HepG2 (cell line): Measurements from ENCODE around the gene ZDHHC16. TPM values are rescaled to one million over a fixed set of nuclear protein-coding genes. Genes with fewer than 3 reads are reported as not detected.

ENCODE experiments used
- ATRX ChIP-seq: sonication (generic); formaldehyde crosslinking; IDR thresholded peaks from 2 replicates; pipeline ENCODE4 v1.4.0; 2020; ENCODE audit warnings: missing genetic modification reagents, borderline replicate concordance
- DPF2 ChIP-seq: sonication (generic); formaldehyde crosslinking; IDR thresholded peaks from 2 replicates; pipeline ENCODE4 v1.4.0; 2020; ENCODE audit warnings: mild to moderate bottlenecking, low read depth, missing genetic modification reagents, borderline replicate concordance
- EP300 ChIP-seq, 3 experiments: sonication (generic) in 1 of 3; formaldehyde crosslinking in 1 of 3; IDR thresholded peaks; 2 replicates each; pipeline versions ENCODE4 v1.5.1 to v1.6.1; 2011 to 2020; ENCODE audit warnings: low read depth in 2 of 3, low read length in 2 of 3, borderline replicate concordance in 1 of 3, improper control_type of control experiment in 1 of 3, mild to moderate bottlenecking in 1 of 3, missing genetic modification reagents in 1 of 3, moderate library complexity in 1 of 3
- HIVEP1 ChIP-seq: sonication (generic); formaldehyde crosslinking; IDR thresholded peaks from 2 replicates; pipeline ENCODE4 v1.4.0; 2020; ENCODE audit warnings: mild to moderate bottlenecking, missing genetic modification reagents
- HNRNPLL ChIP-seq: fragments of 200-400 bp; formaldehyde crosslinking; IDR thresholded peaks from 2 replicates; pipeline ENCODE4 v1.6.1; 2017; ENCODE audit warnings: mild to moderate bottlenecking, low read depth, low read length; ENCODE audit not compliant: poor library complexity, severe bottlenecking
- IRF2 ChIP-seq: IDR thresholded peaks from 2 replicates; pipeline ENCODE4 v1.6.1; 2018; ENCODE audit warnings: missing genetic modification reagents, missing compliant biosample characterization
- KDM3A ChIP-seq: IDR thresholded peaks from 2 replicates; pipeline ENCODE4 v1.6.1; 2018; ENCODE audit warnings: low read depth, missing compliant biosample characterization
- MEIS1 ChIP-seq: sonication (generic); formaldehyde crosslinking; IDR thresholded peaks from 2 replicates; pipeline ENCODE4 v1.9.0; 2021; ENCODE audit warnings: mild to moderate bottlenecking, missing genetic modification reagents, moderate library complexity, borderline replicate concordance
- POGZ ChIP-seq: sonication (generic); formaldehyde crosslinking; IDR thresholded peaks from 2 replicates; pipeline ENCODE4 v1.4.0; 2020; ENCODE audit warnings: mild to moderate bottlenecking, missing genetic modification reagents
- SALL1 ChIP-seq: sonication (generic); formaldehyde crosslinking; IDR thresholded peaks from 2 replicates; pipeline ENCODE4 v1.8.0; 2022; ENCODE audit warnings: mild to moderate bottlenecking, missing genetic modification reagents
- ZNF12 ChIP-seq: sonication (generic); formaldehyde crosslinking; IDR thresholded peaks from 2 replicates; pipeline ENCODE4 v1.5.0; 2020; ENCODE audit warnings: missing genetic modification reagents
- ZNF180 ChIP-seq: sonication (generic); formaldehyde crosslinking; IDR thresholded peaks from 2 replicates; pipeline ENCODE4 v1.4.0; 2020; ENCODE audit warnings: low read depth, missing genetic modification reagents, borderline replicate concordance
- ZNF552 ChIP-seq: sonication (generic); formaldehyde crosslinking; IDR thresholded peaks from 2 replicates; pipeline ENCODE4 v1.9.0; 2022; ENCODE audit warnings: missing genetic modification reagents, mild to moderate bottlenecking, borderline replicate concordance
- ZNF629 ChIP-seq: sonication (generic); formaldehyde crosslinking; conservative IDR thresholded peaks from 2 replicates; pipeline ENCODE4 v1.5.0; 2020; ENCODE audit warnings: missing genetic modification reagents
- polyA plus RNA-seq, 8 experiments: library from polyadenylated mRNA; depleted of rRNA in 3 of 8; stranded (reverse) in 7 of 8; unstranded in 1 of 8; fragments of >200 nt; fragmentation: Illumina TruSeq in 4 of 8; extraction: Trizol in 4 of 8; gene quantifications; 2 replicates each; pipeline versions ENCODE4 v1.2.1 to v1.2.3, GENCODE V29; 2011 to 2016; ENCODE audit warnings: low read depth in 4 of 8, missing spikeins in 1 of 8, mixed read lengths in 1 of 8; ENCODE audit not compliant: insufficient read depth in 1 of 8
- total RNA-seq, 5 experiments: library from RNA; depleted of rRNA; stranded (reverse); fragments of >200 nt; fragmentation: Illumina TruSeq; extraction: Trizol; gene quantifications; 2 replicates each; pipeline ENCODE4 v1.2.3, GENCODE V29; 2016; ENCODE audit warnings: low read depth in 1 of 5
- TF ChIP-seq, protein P1 (sequence below): sonication (generic); formaldehyde crosslinking; IDR thresholded peaks from 2 replicates; pipeline ENCODE4 v1.5.0; 2020; ENCODE audit warnings: missing genetic modification reagents
- TF ChIP-seq, protein P2 (sequence below): sonication (generic); formaldehyde crosslinking; IDR thresholded peaks from 2 replicates; pipeline ENCODE4 v1.4.0; 2020; ENCODE audit warnings: missing genetic modification reagents
- TF ChIP-seq, protein P3 (sequence below): sonication (generic); formaldehyde crosslinking; IDR thresholded peaks from 2 replicates; pipeline ENCODE4 v1.8.1; 2023; ENCODE audit warnings: missing genetic modification reagents, mild to moderate bottlenecking, borderline replicate concordance
- TF ChIP-seq, protein P4 (sequence below): sonication (generic); formaldehyde crosslinking; IDR thresholded peaks from 2 replicates; pipeline ENCODE4 v1.5.1; 2020; ENCODE audit warnings: missing genetic modification reagents, mild to moderate bottlenecking, borderline replicate concordance
- TF ChIP-seq, protein P5 (sequence below): sonication (generic); formaldehyde crosslinking; IDR thresholded peaks from 2 replicates; pipeline ENCODE4 v1.9.0; 2021; ENCODE audit warnings: missing genetic modification reagents, borderline replicate concordance
- TF ChIP-seq, protein P6 (sequence below): sonication (generic); formaldehyde crosslinking; IDR thresholded peaks from 2 replicates; pipeline ENCODE4 v1.4.0; 2020; ENCODE audit warnings: missing genetic modification reagents

ZDHHC16 gene
- total and polyA plus RNA-seq, 2 of the 13 experiments (the other 11 are each of a cell fraction or from before 2014, with no cell fraction given) = 40.8 to 41.8 TPM

DNA sequence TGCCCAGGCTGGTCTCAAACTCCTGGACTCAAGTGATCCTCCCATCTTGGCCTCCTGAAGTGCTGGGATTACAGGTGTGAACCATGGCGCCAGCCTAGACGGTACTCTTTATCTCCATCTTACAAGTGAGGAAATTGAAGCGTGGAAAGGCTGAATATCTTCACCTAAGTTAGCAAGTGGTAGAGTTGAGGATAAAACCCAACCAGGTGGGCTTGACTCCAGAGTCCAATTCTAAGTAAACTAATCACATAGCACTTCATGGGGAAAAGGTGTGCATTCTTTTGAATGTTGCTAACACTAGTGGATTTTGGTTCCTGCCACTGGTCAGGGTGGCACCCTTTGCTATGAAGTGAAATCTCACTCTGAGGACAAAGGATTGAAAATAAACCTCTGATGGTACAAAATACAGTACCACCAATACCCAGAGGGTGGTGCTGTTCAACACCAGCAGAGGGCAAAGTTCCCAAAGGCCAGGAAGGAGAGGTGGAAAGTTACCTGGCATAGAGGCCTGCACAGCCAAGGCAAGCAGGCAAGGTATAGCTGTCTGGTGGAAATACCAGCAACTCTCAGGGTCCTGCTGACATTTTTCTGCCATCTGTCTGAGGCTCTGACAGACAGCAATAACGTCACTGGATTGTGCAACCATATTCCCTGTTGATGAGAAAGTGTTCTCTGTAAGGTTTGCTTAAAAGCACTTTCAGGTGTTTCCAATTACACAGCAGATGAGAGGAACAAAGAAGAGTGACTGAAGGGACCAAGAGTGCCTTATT lies 17.6 kb downstream of the ZDHHC16 start (continued):
- TF ChIP-seq, protein P1, sequence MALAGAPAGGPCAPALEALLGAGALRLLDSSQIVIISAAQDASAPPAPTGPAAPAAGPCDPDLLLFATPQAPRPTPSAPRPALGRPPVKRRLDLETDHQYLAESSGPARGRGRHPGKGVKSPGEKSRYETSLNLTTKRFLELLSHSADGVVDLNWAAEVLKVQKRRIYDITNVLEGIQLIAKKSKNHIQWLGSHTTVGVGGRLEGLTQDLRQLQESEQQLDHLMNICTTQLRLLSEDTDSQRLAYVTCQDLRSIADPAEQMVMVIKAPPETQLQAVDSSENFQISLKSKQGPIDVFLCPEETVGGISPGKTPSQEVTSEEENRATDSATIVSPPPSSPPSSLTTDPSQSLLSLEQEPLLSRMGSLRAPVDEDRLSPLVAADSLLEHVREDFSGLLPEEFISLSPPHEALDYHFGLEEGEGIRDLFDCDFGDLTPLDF (CRISPR knock-in tag) = no peak
- TF ChIP-seq ZNF12 (CRISPR knock-in tag) (no peak; the same call in 1 of the 2 replicates), DPF2 (no peak), ZNF629 (CRISPR knock-in tag) (no peak), ATRX (CRISPR knock-in tag) (no peak), HNRNPLL (no peak), ZNF180 (no peak), MEIS1 (CRISPR knock-in tag) (no peak), IRF2 (CRISPR knock-in tag) (no peak), EP300 (IDR thresholded peaks at IDR 0.05; ENCODE audit: low read depth in 2 of 2, low read length in 2 of 2) (peak in 1 of 2 experiments; percentile 67; a peak in 1 of 4 replicates), EP300 (CRISPR knock-in tag; IDR thresholded peaks at IDR 0.05; ENCODE audit: borderline replicate concordance) (no peak), HIVEP1 (CRISPR knock-in tag) (no peak), SALL1 (CRISPR knock-in tag) (peak; percentile 60), POGZ (CRISPR knock-in tag) (no peak), KDM3A (CRISPR knock-in tag) (peak; percentile 53; the same call in 1 of the 2 replicates), ZNF552 (CRISPR knock-in tag) (no peak)
- TF ChIP-seq, protein P2, sequence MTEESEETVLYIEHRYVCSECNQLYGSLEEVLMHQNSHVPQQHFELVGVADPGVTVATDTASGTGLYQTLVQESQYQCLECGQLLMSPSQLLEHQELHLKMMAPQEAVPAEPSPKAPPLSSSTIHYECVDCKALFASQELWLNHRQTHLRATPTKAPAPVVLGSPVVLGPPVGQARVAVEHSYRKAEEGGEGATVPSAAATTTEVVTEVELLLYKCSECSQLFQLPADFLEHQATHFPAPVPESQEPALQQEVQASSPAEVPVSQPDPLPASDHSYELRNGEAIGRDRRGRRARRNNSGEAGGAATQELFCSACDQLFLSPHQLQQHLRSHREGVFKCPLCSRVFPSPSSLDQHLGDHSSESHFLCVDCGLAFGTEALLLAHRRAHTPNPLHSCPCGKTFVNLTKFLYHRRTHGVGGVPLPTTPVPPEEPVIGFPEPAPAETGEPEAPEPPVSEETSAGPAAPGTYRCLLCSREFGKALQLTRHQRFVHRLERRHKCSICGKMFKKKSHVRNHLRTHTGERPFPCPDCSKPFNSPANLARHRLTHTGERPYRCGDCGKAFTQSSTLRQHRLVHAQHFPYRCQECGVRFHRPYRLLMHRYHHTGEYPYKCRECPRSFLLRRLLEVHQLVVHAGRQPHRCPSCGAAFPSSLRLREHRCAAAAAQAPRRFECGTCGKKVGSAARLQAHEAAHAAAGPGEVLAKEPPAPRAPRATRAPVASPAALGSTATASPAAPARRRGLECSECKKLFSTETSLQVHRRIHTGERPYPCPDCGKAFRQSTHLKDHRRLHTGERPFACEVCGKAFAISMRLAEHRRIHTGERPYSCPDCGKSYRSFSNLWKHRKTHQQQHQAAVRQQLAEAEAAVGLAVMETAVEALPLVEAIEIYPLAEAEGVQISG = peak; percentile 53; the same call in 1 of the 2 replicates
- TF ChIP-seq, protein P3, sequence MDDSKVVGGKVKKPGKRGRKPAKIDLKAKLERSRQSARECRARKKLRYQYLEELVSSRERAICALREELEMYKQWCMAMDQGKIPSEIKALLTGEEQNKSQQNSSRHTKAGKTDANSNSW (CRISPR knock-in tag) = no peak
- TF ChIP-seq, protein P4, sequence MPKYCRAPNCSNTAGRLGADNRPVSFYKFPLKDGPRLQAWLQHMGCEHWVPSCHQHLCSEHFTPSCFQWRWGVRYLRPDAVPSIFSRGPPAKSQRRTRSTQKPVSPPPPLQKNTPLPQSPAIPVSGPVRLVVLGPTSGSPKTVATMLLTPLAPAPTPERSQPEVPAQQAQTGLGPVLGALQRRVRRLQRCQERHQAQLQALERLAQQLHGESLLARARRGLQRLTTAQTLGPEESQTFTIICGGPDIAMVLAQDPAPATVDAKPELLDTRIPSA = no peak
- TF ChIP-seq, protein P5, sequence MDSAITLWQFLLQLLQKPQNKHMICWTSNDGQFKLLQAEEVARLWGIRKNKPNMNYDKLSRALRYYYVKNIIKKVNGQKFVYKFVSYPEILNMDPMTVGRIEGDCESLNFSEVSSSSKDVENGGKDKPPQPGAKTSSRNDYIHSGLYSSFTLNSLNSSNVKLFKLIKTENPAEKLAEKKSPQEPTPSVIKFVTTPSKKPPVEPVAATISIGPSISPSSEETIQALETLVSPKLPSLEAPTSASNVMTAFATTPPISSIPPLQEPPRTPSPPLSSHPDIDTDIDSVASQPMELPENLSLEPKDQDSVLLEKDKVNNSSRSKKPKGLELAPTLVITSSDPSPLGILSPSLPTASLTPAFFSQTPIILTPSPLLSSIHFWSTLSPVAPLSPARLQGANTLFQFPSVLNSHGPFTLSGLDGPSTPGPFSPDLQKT = no peak
- TF ChIP-seq, protein P6, sequence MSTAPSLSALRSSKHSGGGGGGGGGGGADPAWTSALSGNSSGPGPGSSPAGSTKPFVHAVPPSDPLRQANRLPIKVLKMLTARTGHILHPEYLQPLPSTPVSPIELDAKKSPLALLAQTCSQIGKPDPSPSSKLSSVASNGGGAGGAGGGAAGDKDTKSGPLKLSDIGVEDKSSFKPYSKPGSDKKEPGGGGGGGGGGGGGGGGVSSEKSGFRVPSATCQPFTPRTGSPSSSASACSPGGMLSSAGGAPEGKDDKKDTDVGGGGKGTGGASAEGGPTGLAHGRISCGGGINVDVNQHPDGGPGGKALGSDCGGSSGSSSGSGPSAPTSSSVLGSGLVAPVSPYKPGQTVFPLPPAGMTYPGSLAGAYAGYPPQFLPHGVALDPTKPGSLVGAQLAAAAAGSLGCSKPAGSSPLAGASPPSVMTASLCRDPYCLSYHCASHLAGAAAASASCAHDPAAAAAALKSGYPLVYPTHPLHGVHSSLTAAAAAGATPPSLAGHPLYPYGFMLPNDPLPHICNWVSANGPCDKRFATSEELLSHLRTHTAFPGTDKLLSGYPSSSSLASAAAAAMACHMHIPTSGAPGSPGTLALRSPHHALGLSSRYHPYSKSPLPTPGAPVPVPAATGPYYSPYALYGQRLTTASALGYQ (CRISPR knock-in tag) = no peak
